ENCODE results near the gene NOL8. TPM values are rescaled to one million over a fixed set of nuclear protein-coding genes. Genes with fewer than 3 reads are reported as not detected.

Gene NOL8
- total RNA-seq, 2 donors from 2014 or later = 26.5 to 38.2 TPM

DNA sequence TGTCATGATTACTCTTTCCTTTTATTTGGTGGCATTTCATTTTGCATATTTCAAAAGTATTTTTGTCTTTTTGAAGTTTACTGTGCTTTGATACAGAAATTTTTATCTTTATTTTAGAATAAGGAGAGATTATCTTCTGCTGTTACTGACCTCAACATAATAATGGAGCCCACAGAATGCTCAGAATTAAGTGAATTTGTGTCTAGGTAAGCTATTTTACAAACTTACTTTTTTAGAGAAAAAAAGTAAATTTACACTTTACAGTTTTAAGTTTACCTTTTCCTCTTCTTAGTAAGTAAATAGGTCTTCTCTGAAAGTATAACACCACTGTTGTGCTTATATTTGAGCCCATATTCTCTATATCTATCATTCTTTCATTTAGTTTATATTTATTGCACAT is 20.4 kb upstream of the NOL8 start:
- TF ChIP-seq, protein P1, sequence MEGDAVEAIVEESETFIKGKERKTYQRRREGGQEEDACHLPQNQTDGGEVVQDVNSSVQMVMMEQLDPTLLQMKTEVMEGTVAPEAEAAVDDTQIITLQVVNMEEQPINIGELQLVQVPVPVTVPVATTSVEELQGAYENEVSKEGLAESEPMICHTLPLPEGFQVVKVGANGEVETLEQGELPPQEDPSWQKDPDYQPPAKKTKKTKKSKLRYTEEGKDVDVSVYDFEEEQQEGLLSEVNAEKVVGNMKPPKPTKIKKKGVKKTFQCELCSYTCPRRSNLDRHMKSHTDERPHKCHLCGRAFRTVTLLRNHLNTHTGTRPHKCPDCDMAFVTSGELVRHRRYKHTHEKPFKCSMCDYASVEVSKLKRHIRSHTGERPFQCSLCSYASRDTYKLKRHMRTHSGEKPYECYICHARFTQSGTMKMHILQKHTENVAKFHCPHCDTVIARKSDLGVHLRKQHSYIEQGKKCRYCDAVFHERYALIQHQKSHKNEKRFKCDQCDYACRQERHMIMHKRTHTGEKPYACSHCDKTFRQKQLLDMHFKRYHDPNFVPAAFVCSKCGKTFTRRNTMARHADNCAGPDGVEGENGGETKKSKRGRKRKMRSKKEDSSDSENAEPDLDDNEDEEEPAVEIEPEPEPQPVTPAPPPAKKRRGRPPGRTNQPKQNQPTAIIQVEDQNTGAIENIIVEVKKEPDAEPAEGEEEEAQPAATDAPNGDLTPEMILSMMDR (IDR thresholded peaks at IDR 0.05) = no peak
- TF ChIP-seq POLR2A (IDR thresholded peaks at IDR 0.05) = no peak
- ATAC-seq (no peak), DNase-seq (no peak)
- no peak overlapping the region for H3K4me3 ChIP-seq
- H3K9me3 ChIP-seq = peaks cover 0 to 4% (median 0%) of the 10 kb centered on the region in 3 donors
- no peak overlapping the region for H3K27ac ChIP-seq
- H3K27me3 ChIP-seq = no peaks in the 10 kb centered on the region
- intact Hi-C loops (cut with DNase I) = no loop called here
- H3K4me1 ChIP-seq = no peaks in the 10 kb centered on the region
- no peaks in the 10 kb centered on the region for H3K36me3 ChIP-seq (replicated peaks in 1 of 2; ENCODE audit: insufficient read depth in 1 of 2, low read depth in 2 of 2)

DNA sequence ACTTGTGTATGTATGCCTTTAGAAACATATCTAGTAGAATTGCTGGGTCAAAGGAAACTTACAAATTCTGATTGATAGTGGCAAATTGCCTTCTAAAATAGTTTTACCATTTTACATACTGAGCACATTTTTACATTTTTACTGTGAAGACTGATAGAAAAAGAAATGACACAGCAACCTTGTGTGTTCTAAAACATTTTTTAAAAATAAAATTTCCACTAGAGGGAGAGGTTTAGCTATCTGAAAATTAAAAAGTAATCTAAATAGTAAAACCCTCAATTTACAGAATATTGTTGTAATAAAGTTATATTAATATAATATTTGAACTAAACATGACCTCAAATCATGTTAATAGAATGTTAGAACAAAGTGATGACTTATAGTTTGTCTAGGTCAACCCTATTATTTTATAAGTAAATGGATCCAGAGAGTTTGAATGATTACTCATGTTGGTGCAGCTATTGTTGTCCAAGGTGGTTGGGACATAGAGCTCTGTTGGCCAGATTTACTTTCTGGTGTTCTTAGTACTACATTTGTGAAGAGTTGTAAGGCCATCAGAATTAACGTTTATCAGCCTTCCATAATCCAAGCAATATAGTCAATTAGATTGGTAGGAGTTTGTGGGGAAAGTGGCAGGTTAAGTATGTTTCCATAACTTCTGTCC is 17.8 kb upstream of the NOL8 start:
- no peaks in the 10 kb centered on the region for H3K27me3 ChIP-seq
- no peaks in the 10 kb centered on the region for H3K36me3 ChIP-seq (replicated peaks in 1 of 2; ENCODE audit: insufficient read depth in 1 of 2, low read depth in 2 of 2)
- DNase-seq (no peak), ATAC-seq (no peak)
- no peak overlapping the region for H3K4me3 ChIP-seq
- no peaks in the 10 kb centered on the region for H3K4me1 ChIP-seq
- H3K27ac ChIP-seq = no peak overlapping the region
- 76 to 88% methylated on average over 1 of the region's 1 CpG for WGBS, 2 donors
- no peak for TF ChIP-seq POLR2A (IDR thresholded peaks at IDR 0.05)
- TF ChIP-seq, protein P1 (IDR thresholded peaks at IDR 0.05) = no peak
- intact Hi-C loops (cut with DNase I) = no loop called here
- H3K9me3 ChIP-seq = peaks cover 0 to 6% (median 0%) of the 10 kb centered on the region in 3 donors

DNA sequence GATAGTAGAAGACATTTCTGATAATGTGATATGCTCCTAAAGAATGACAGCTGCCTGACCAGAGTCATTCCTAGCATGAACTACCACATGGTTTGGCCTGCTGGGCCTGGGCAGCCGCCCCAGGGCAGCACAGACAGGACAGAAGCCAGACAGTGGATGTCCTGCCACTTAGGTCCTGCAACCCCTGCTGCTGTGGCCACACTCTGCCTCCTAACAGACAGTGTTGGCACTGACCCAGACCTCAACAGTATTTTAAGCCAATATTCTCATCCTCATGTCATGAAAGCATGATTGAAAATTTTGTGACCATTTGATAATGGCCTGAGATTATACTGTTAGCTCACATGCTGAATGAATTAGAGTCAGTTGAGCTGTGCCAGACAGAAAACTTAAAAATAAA is 16.4 kb upstream of the NOL8 start:
- Histone ChIP-seq H3K9me3 (peaks cover 0 to 6% (median 0%) of the 10 kb centered on the region in 3 donors), H3K4me3 (no peak overlapping the region), H3K36me3 (replicated peaks in 1 of 2; ENCODE audit: insufficient read depth in 1 of 2, low read depth in 2 of 2) (no peaks in the 10 kb centered on the region), H3K27ac (no peak overlapping the region), H3K27me3 (no peaks in the 10 kb centered on the region), H3K4me1 (no peaks in the 10 kb centered on the region)
- intact Hi-C loops (cut with DNase I) = no loop called here
- ATAC-seq = no peak
- TF ChIP-seq POLR2A (IDR thresholded peaks at IDR 0.05) = no peak
- TF ChIP-seq, protein P1 (IDR thresholded peaks at IDR 0.05) = no peak
- DNase-seq = no peak
- 82 to 93% methylated on average over 1 of the region's 1 CpG for WGBS, 2 donors

DNA sequence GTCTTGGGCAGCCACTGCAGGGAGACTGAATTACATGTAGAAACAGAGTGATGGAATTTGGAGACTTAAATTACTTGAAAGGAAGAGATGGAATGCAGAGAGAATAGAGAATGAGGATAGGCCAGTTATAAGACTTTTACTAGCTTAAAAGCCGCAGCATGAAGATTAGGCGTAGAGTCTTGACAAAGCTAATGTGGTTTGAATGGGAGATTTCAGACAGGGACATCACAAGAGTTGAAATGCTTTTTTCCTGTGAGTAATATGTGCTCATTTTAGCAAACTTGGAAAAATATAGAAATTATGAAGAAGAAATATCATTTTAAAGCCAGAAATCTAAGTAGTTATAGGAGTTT is 8.1 kb upstream of the NOL8 start:
- TF ChIP-seq, protein P1 (IDR thresholded peaks at IDR 0.05) = no peak
- H3K4me3 ChIP-seq = no peak overlapping the region
- 91 to 92% methylated on average over 2 of the region's 2 CpGs for WGBS, 2 donors

DNA sequence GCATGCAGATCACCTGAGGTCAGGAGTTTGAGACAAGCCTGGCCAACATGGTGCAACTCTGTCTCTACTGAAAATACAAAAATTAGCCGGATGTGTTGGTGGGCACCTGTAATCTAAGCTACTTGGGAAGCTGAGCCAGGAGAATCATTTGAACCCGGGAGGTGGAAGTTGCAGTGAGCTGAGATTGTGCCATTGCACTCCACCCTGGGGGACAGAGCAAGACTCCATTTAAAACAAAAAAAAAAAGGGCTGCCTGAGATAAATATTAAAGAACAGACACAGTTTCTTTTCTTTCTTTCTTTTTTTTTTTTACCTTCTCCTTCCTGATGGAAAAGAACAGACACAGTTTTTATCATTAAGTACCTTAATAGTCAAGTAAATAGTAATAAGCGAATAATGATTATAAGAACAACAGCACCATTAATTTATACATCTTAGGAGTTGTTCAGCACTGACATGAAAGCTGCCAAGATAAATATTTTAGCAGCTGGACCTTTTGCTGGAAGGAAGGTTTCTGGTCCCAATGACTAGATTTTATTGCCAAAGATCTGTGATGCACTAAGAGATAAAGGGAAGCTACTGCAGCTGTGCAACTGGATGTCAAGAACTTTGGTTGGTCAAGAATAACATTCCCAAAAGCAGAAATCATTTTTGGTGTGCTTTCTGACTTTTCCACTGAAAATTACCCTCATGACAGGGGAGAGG is 7.6 kb upstream of the NOL8 start:
- intact Hi-C loops (cut with DNase I) = no loop called here
- ATAC-seq = no peak

More for the DNA sequence above, 8.1 kb upstream of the NOL8 start:
- H3K36me3 ChIP-seq (replicated peaks in 1 of 2; ENCODE audit: insufficient read depth in 1 of 2, low read depth in 2 of 2) = no peaks in the 10 kb centered on the region
- H3K4me1 ChIP-seq = no peaks in the 10 kb centered on the region
- H3K27ac ChIP-seq = no peak overlapping the region
- no peak for DNase-seq
- ATAC-seq = no peak
- intact Hi-C loops (cut with DNase I) = no loop called here
- no peaks in the 10 kb centered on the region for H3K9me3 ChIP-seq
- H3K27me3 ChIP-seq = no peaks in the 10 kb centered on the region

More for the DNA sequence above, 7.6 kb upstream of the NOL8 start:
- H3K4me3 ChIP-seq = no peak overlapping the region
- H3K36me3 ChIP-seq (replicated peaks in 1 of 2; ENCODE audit: insufficient read depth in 1 of 2, low read depth in 2 of 2) = no peaks in the 10 kb centered on the region
- H3K27ac ChIP-seq = no peak overlapping the region
- no peaks in the 10 kb centered on the region for H3K4me1 ChIP-seq
- WGBS, 2 donors = 70 to 78% methylated on average over 3 of the region's 3 CpGs
- H3K9me3 ChIP-seq = no peaks in the 10 kb centered on the region
- H3K27me3 ChIP-seq = no peaks in the 10 kb centered on the region
- DNase-seq = no peak
- TF ChIP-seq POLR2A (IDR thresholded peaks at IDR 0.05) = no peak
- TF ChIP-seq, protein P1 (IDR thresholded peaks at IDR 0.05) = no peak
